Esophagus muscularis mucosa (tissue), 4 donors: ENCODE data around the gene MTMR4. TPM values are rescaled to one million over a fixed set of nuclear protein-coding genes. Genes with fewer than 3 reads are reported as not detected.

Experiments used
- DNase-seq: peaks from one replicate; pipeline ENCODE4 v3.0.0-alpha.2; 2017; ENCODE audit errors: extremely low spot score
- H3K27ac ChIP-seq, 4 donors: fragments of 200-600 bp; sonication (generic); replicated peaks in 1 of 4; 1 replicate in 3 of 4; 2 replicates in 1 of 4; pipeline ENCODE4 v1.5.1; 2016 to 2019; ENCODE audit warnings: mild to moderate bottlenecking in 1 of 4
- H3K27me3 ChIP-seq, 4 donors: fragments of 200-600 bp; sonication (generic); one replicate each; pipeline versions ENCODE4 v1.5.1 to v1.6.0; 2016 to 2019
- H3K36me3 ChIP-seq, 4 donors: fragments of 200-600 bp; sonication (generic); one replicate each; pipeline ENCODE4 v1.5.1; 2016 to 2019
- H3K4me1 ChIP-seq, 4 donors: fragments of 200-600 bp; sonication (generic); one replicate each; pipeline ENCODE4 v1.5.1; 2016 to 2019
- H3K4me3 ChIP-seq, 4 donors: fragments of 200-600 bp; sonication (generic); 1 replicate in 2 of 4; 2 replicates in 2 of 4; pipeline ENCODE4 v1.5.1; 2016 to 2019; ENCODE audit warnings: mild to moderate bottlenecking in 4 of 4, moderate library complexity in 1 of 4
- H3K9me3 ChIP-seq, 4 donors: fragments of 200-600 bp; sonication (generic); 1 replicate in 3 of 4; 2 replicates in 1 of 4; pipeline ENCODE4 v1.5.1; 2016 to 2019
- EP300 ChIP-seq: sonication (generic); formaldehyde crosslinking; IDR thresholded peaks from one replicate; pipeline ENCODE4 v1.6.1; 2017; ENCODE audit warnings: antibody characterized with exemption
- POLR2A ChIP-seq: fragments of 450-650 bp; IDR thresholded peaks from one replicate; pipeline ENCODE4 v1.6.1; 2017; ENCODE audit warnings: antibody characterized with exemption, moderate library complexity, mild to moderate bottlenecking, low read depth
- POLR2AphosphoS5 ChIP-seq, 2 donors: sonication (generic); formaldehyde crosslinking; IDR thresholded peaks; one replicate each; pipeline ENCODE4 v1.6.1; 2017; ENCODE audit warnings: antibody characterized with exemption in 2 of 2
- WGBS: methylation state at CpG from one replicate; pipeline ENCODE4 v1.1.5; 2018; 5-methylcytosine and 5-hydroxymethylcytosine counted together
- intact Hi-C: fragments of 100-400 bp; cut with DNase I; formaldehyde crosslinking; loops from one replicate; pipeline ENCODE4 v1.15.1; 2023
- total RNA-seq, 4 donors: library from RNA; depleted of rRNA; stranded (reverse); fragments of >200 nt; gene quantifications; one replicate each; pipeline versions ENCODE4 v1.1.0 to v1.2.1, GENCODE V29; 2016
- TF ChIP-seq, protein P1 (sequence below), 3 experiments: fragments of 200-600 bp in 2 of 3; fragments of 450-650 bp in 1 of 3; sonication (generic) in 2 of 3; IDR thresholded peaks; one replicate each; pipeline ENCODE4 v1.5.1; 2017 to 2019; ENCODE audit warnings: antibody characterized with exemption in 3 of 3, mild to moderate bottlenecking in 2 of 3, moderate library complexity in 1 of 3

The MTMR4 gene
- total RNA-seq, 4 donors from 2014 or later, result 24.4 to 29.9 (median 28.4) TPM

DNA sequence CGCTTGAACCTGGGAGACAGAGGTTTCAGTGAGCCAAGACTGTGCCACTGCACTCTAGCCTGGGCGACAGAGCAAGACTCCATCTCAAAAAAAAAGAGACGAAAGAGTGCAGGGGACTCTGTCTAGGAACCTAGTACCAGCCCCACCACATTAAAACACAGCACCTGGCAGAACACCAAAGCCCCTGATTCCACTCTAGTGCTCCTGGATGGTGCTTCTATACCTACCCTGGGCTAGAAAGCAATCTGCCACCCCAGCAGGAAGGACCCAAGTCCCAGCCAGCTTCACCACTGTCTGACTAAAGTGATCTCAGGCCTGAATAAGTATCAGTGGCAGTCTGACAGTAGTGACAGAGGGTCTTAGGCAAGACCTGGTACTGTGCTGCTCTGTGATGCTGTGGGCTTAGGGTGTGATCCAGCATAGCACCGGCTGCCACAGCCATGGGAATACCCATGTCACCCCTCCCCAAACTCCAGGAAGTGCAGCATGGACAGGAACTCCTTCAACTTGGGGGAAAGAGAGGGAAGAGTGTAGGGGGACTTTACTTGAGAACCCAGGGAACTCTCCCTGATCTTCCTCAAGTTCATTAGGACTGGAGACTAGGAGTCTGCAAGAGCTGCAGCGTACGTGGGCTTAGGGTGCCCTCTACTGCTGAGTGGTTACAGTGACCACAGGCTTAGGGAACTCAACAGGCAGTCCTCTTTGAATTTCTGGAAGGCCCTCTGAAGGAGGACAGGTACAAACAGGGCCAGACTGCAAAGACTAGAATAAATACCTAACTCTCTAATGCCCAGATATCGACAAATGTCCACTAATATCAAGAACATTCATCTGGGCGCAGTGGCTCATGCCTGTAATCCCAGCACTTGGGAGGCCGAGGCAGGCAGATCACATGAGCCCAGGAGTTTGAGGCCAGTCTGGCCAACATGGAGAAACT lies 67.1 kb downstream of the MTMR4 start:
- intact Hi-C loops, result no loop called here

DNA sequence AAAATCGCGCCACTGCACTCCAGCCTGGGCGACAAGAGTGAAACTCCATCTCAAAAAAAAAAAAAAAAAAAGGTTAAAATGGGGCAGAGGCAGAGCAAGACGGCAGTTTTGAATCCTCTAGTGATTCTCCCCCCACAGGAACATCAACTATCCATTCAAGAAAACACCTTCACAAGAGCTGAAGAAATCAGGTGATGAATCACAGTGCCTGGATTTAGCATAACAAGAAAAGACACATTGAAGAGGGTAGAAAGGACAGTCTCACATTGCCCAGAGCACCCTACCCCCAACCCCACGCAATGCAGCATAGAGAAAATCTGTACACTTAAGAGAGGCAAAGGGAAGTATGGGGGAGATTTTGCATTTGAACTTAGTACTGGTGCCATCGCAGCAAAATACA lies 68.4 kb downstream of the MTMR4 start:
- intact Hi-C loops, result no loop called here
- no peaks in the 10 kb centered on the region for H3K4me1 ChIP-seq
- TF ChIP-seq POLR2A, result no peak
- no peak for TF ChIP-seq POLR2AphosphoS5 (IDR thresholded peaks at IDR 0.05)
- TF ChIP-seq, protein P1, sequence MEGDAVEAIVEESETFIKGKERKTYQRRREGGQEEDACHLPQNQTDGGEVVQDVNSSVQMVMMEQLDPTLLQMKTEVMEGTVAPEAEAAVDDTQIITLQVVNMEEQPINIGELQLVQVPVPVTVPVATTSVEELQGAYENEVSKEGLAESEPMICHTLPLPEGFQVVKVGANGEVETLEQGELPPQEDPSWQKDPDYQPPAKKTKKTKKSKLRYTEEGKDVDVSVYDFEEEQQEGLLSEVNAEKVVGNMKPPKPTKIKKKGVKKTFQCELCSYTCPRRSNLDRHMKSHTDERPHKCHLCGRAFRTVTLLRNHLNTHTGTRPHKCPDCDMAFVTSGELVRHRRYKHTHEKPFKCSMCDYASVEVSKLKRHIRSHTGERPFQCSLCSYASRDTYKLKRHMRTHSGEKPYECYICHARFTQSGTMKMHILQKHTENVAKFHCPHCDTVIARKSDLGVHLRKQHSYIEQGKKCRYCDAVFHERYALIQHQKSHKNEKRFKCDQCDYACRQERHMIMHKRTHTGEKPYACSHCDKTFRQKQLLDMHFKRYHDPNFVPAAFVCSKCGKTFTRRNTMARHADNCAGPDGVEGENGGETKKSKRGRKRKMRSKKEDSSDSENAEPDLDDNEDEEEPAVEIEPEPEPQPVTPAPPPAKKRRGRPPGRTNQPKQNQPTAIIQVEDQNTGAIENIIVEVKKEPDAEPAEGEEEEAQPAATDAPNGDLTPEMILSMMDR (IDR thresholded peaks at IDR 0.05), result no peak
- TF ChIP-seq EP300, result no peak
- no peaks in the 10 kb centered on the region for H3K9me3 ChIP-seq
- H3K4me3 ChIP-seq, result no peak overlapping the region
- H3K27ac ChIP-seq, result no peak overlapping the region
- no peak for DNase-seq
- H3K36me3 ChIP-seq, result no peaks in the 10 kb centered on the region
- 87% methylated on average over 6 of the region's 6 CpGs for WGBS
- no peaks in the 10 kb centered on the region for H3K27me3 ChIP-seq

More for the DNA sequence above, 67.1 kb downstream of the MTMR4 start:
- no peaks in the 10 kb centered on the region for H3K36me3 ChIP-seq
- no peaks in the 10 kb centered on the region for H3K27me3 ChIP-seq
- H3K27ac ChIP-seq, result no peak overlapping the region
- TF ChIP-seq EP300, result no peak
- TF ChIP-seq, protein P1 (IDR thresholded peaks at IDR 0.05), result peak in 2 of 3 experiments; percentile 35 to 37
- H3K4me1 ChIP-seq, result no peaks in the 10 kb centered on the region
- 71% methylated on average over 9 of the region's 9 CpGs for WGBS
- no peak overlapping the region for H3K4me3 ChIP-seq
- H3K9me3 ChIP-seq, result no peaks in the 10 kb centered on the region
- DNase-seq, result no peak

Other genes starting within 250 kb of the MTMR4 start
- under 1 TPM in 2 of 4 donors, not detected in 2; 0.23 to 0.66 TPM for gene MPO, start 233.7 kb downstream of the MTMR4 start, total RNA-seq
- gene TSPOAP1, start 185.8 kb downstream of the MTMR4 start, total RNA-seq, result 10 to 100 TPM in 3 of 4 donors, 1 to 10 TPM in 1; 10.0 to 19.0 (median 16.0) TPM
- gene SUPT4H1, start 162.4 kb downstream of the MTMR4 start, total RNA-seq, result 10 to 100 TPM; 35.3 to 59.6 (median 47.0) TPM
- gene RNF43, start 97.1 kb downstream of the MTMR4 start, total RNA-seq, result under 1 TPM in 3 of 4 donors, not detected in 1; under 0.01 to 0.26 (median 0.11) TPM
- under 1 TPM in 2 of 4 donors, not detected in 2; under 0.01 to 0.13 TPM for gene HSF5, start 26.2 kb downstream of the MTMR4 start, total RNA-seq
- gene TEX14, start 177.4 kb upstream of the MTMR4 start, total RNA-seq, result under 1 TPM; under 0.01 to 0.19 (median 0.11) TPM
- gene RAD51C, start 178.0 kb upstream of the MTMR4 start, total RNA-seq, result 10 to 100 TPM; 20.1 to 27.0 (median 21.4) TPM
- gene PPM1E, start 241.2 kb upstream of the MTMR4 start, total RNA-seq, result under 1 TPM; 0.42 to 0.91 (median 0.67) TPM